Activated CD8-positive, alpha-beta memory T cell treated with anti-CD3 and anti-CD28 coated beads for 36 hours (primary cell): ENCODE data around the gene CD72. TPM values are rescaled to one million over a fixed set of nuclear protein-coding genes. Genes with fewer than 3 reads are reported as not detected.

Source experiments
- CTCF ChIA-PET: fragments of 350-600 bp; sonication (Branson Sonifier 250); formaldehyde crosslinking; loops from one replicate; lab custom pipeline; 2021; ENCODE audit warnings: antibody characterized with exemption; lab: Charles Lee
- POLR2A ChIA-PET: fragments of 350-600 bp; sonication (Branson Sonifier 250); formaldehyde crosslinking; loops from one replicate; lab custom pipeline; 2021; ENCODE audit warnings: antibody characterized with exemption; lab: Charles Lee
- total RNA-seq, 2 experiments: library from RNA; stranded (reverse); gene quantifications; one replicate each; pipeline ENCODE4 v1.2.3, GENCODE V29; 2021

CD72 gene, protein sequence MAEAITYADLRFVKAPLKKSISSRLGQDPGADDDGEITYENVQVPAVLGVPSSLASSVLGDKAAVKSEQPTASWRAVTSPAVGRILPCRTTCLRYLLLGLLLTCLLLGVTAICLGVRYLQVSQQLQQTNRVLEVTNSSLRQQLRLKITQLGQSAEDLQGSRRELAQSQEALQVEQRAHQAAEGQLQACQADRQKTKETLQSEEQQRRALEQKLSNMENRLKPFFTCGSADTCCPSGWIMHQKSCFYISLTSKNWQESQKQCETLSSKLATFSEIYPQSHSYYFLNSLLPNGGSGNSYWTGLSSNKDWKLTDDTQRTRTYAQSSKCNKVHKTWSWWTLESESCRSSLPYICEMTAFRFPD
- total RNA-seq, result 10 to 100 TPM; 13.7 to 15.1 TPM

DNA sequence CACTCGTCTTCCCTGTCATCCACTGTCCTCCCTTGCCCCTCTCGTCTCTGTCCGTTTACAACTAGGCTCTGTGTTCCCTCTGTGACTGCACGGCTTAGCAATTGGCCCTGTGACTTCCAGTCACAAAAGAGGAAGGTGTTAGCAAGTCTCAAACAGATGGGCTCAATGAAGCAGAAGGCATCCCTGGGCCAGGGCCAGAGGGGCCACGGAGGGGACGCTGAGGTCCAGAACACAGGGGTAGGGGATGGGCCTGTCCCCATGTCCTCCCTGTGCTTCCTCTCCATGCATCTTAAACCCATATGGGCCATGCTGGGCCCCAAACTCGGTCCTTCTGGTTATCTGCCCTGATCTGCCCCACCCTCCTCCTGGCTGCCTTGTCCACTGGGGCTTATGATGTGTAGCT lies at the start of gene CD72:
TSS of gene CD72 (minus strand) at position 89 of the 403 bp plus-strand sequence. CDS start 110 bp downstream, outside the sequence.
- POLR2A ChIA-PET, result interaction anchor here (0.7 kb wide), 1 partner anchor 46 kb away, joined by 3 read pairs; no protein-coding TSS in a partner anchor
- CTCF ChIA-PET, result interaction anchor here (1.4 to 3.9 kb wide), 4 partner anchors 8 to 32 kb away, joined by 3 to 25 read pairs (median 13); partner anchors contain the start of genes SIT1 and TESK1

DNA sequence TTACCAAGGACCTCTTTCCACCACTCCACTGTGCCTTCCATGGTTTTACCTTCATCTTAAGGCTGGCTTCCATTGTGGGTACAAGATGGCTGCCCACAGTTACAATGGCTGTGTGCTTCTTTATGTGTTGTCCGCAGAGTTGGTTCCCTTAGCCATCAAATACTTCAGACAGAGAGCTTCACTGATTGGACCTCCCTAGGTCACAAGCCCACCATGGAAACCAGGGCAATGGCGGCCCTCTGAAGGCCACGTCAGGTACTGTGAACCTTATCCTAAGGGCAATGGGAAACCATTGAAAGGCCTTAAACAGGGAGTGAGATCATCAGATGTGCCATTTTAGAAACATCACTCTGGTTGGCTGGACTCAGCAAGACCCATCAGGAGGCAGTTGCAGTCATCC lies 49.7 kb upstream of the CD72 start:
- POLR2A ChIA-PET, result no interaction called here
- CTCF ChIA-PET, result no interaction called here

DNA sequence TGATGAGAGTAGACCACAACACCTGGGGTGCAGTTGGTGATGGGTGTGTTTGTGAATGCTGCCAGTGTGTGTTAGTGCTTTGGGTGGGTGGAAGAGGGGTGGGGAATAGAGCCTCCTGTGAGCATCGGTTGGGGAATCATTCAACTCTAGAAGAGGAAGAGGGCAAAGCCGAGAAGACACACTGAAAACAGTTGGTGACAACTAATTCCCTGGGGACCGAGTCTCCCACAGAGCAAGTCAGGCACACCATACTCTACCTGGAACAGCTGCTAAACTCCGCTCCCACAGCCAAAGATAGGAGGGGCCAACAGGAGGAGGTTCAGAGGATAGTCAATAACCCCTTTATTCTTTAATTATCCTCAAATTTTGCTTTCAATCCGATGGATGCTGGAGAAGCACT lies 48.3 kb upstream of the CD72 start:
- ChIA-PET POLR2A (no interaction called here), CTCF (interaction anchor here (2.0 kb wide), 1 partner anchor 18 kb away, joined by 5 read pairs; no protein-coding TSS in a partner anchor)

DNA sequence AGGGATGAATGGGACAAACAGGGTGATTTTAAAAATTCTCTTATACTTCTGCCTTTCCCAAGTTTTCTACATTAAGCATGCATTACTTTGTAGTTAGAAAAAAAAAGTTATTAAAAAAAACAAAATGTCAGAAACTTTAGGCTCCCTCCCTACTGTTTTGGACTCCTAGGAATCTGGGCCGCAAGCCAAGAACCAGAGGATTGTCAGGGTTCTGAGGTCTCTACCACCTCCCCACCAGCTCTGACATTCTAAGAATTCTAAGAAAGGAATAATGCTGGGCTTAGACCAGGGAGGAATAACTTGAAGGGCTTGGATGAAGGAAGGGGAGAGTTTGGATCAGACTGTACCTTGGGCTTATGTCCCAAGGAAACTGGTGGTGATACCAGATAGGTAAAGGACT lies 47.8 kb upstream of the CD72 start:
- ChIA-PET CTCF (interaction anchor here (2.0 kb wide), 1 partner anchor 18 kb away, joined by 5 read pairs; no protein-coding TSS in a partner anchor), POLR2A (interaction anchor here (1.7 kb wide), 1 partner anchor 66 kb away, joined by 10 read pairs; the partner anchor contains the start of genes CREB3 and TLN1)

DNA sequence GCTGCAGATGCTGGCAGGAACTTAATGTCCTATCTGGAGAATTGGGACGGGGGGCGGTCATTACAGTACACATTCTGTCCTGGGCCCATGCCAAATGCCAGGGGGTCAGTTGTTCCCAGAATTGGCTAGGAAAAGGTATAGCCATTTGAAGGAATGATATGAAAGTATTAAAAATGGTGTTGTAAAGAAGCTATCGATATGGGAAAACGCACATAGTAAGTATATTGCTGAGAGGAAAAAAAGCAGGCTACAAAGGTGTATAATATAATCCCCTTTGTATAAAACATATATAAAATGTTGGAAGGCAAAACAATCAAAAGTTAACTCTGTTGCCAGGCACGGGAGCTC lies 47.2 kb upstream of the CD72 start:
- ChIA-PET CTCF (interaction anchor here (0.5 to 2.0 kb wide), 3 partner anchors 16 to 288 kb away, joined by 3 to 5 read pairs (median 4); no protein-coding TSS in a partner anchor), POLR2A (interaction anchor here (0.6 to 1.7 kb wide), 2 partner anchors 67 to 972 kb away, joined by 5 to 10 read pairs; partner anchors contain the start of genes CREB3 and TLN1)

DNA sequence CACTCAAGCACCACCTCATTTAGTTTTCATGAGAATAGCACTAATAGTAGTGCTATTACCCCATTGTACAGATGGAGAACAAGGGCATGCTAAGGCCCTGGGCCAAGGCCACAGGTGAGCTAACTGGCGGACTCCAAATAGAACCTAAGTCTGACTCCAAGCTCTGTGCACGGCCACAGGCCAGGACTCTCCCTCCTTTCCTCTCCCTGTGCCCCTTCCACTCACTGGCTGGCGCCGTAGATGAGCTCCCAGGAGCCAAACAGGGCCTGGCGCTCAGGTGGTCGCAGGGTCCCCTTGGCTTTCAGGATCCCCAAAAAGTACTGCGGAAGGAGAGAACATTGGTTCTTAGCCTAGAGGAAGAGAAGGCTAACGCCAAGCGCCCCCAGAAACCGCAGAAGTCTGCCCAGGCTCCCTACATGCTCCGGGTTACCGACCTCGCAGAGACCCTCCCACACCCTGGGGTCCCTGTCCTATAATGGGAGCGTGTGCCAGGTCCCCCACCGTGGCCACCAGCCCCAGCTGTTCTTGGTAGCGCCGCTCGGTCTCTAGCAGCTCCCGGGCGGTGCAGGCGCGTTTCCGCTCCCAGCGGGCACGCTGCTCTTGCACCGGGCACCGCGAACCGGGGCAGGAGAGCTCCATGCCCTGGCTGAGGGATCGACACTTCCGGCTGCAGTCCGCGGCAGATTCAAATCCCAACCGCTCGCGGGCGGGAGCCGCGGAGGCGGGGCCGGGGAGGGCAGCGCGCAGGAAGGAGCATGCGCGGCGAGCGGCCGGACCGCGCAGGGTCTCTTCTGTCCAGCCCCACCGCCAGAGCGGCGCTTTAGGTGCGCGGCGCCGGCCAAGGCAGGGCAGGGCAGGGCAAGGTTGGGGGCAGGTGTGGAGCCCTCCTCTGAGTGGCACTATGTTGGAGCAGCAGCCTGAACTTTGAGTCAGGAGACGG lies 46.6 kb upstream of the CD72 start, which contains the start of gene ARHGEF39:
TSS of gene ARHGEF39 (minus strand) at position 665 of the 940 bp plus-strand sequence. CDS start at position 639, 26 bp downstream.
- CTCF ChIA-PET, result interaction anchor here (0.5 to 2.0 kb wide), 10 partner anchors 15 to 288 kb away, joined by 3 to 9 read pairs (median 4); partner anchors contain the start of genes CREB3 and TLN1
- POLR2A ChIA-PET, result interaction anchor here (0.6 to 1.7 kb wide), 4 partner anchors 46 to 971 kb away, joined by 3 to 10 read pairs (median 4); partner anchors contain the start of genes CD72, CREB3, HINT2 and TLN1

DNA sequence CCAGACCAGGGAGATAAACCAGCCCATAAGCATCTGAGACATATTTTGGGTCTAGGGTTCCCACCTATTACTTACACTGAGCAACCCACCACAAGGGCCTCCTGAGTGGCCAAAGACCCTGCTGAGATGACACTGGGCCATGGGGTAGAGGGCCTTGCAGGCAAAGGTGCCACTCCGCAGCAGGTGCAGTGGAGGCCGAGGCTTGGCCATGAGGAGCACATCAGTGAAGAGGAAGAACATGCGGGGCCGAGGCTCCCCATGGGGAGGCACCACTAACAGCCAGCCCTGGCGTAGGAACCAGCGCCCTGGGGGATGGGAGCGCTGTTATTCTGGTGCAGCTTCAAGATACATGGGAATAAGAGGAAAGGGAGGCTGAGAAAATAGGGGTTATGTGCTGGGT lies 44.2 kb upstream of the CD72 start:
- ChIA-PET POLR2A (no interaction called here), CTCF (interaction anchor here (1.1 to 2.8 kb wide), 4 partner anchors 14 to 74 kb away, joined by 4 to 9 read pairs (median 5); no protein-coding TSS in a partner anchor)

DNA sequence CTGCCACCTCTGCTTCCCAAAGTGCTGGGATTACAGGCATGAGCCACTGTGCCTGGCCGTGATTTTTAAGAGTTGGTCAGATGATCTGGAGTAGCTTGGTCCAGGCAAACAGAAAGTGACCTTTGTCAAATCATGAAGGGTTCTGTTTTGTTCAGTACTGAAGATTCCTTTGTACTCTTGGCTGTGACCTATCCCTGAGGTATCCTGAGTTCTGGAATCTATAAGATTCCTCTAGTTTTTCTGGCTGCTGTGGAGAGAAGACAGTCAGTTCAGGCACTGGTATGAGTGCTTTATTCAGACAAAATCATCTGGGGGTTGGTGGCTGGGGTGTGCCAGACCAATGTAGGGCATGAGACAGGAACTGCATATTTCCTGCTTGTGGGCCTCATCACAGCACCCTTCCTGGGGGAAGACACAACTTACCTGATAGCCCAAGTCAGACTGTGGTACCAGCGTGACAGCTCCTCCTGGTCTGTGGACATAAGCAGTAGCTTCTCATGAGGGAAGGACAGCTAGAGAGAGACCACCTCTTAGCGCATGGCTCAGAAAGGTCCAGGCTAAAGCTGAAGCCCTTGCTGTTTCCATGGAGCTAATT lies 43.6 kb upstream of the CD72 start:
- POLR2A ChIA-PET, result no interaction called here

DNA sequence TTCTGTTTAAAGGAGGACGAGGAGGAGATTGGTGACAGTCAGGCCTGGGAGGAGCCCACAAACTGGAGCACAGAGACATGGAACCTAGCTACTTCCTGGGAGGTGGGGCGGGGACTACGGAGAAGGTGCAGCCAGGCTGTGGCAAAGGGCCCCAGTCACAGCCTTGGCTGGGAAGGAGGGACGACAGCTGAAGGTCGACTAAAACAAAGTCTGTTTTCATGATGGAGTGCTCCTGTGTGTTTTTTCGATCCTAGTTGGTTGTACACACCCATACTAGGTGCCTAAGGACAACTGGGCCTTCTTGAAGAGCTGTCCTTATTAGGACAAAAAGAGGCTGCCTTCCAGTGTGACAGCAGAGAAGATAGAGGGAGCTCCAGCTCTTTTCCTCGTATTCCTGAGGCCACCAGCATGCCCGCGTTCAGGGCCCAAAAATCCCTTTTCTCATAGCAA lies 42.8 kb upstream of the CD72 start:
- ChIA-PET CTCF (interaction anchor here (1.1 to 3.8 kb wide), 6 partner anchors 14 to 69 kb away, joined by 3 to 30 read pairs (median 5); partner anchors contain the start of genes CREB3 and TLN1), POLR2A (interaction anchor here (1.1 kb wide), 1 partner anchor 14 kb away, joined by 4 read pairs; no protein-coding TSS in a partner anchor)

More for the DNA sequence above, 43.6 kb upstream of the CD72 start:
- CTCF ChIA-PET, result interaction anchor here (0.6 to 2.8 kb wide), 7 partner anchors 14 to 180 kb away, joined by 3 to 9 read pairs (median 4); no protein-coding TSS in a partner anchor

DNA sequence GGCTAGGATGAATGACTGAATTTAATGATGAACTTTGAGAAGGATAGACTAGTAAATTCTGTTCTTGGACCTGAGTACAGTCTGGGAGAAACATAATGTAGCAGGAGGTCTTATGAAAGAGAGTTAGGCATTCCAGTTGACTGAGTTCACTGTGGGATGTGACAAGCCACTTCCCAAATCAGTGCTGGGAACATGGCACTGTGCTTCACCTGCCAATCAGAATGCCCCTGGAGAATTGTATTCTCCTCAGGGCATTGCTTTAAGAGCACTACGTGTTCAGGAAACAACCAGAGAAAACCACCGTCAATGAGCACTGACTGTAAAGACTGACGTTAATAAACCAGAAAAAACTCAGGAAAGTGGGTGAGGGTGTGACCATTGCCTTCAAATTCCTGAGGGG lies 41.1 kb upstream of the CD72 start:
- CTCF ChIA-PET, result interaction anchor here (0.8 to 5.3 kb wide), 13 partner anchors 10 to 166 kb away, joined by 3 to 49 read pairs (median 8); partner anchors contain the start of genes CREB3 and TLN1
- POLR2A ChIA-PET, result interaction anchor here (1.8 to 3.8 kb wide), 4 partner anchors 10 to 55 kb away, joined by 4 to 30 read pairs (median 12); no protein-coding TSS in a partner anchor

DNA sequence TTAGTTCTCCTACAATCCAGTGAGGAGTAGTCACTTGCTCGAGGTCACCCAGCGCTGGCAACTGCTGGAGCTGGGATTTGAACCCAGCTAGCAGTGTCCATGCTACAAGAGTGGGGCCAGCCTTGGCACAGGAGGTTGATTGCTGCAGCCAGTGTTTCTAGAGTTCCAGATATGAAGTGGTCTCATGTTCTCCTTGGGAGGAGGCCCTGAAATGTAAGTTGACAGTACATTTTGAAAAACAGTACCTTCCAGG lies 40.7 kb upstream of the CD72 start:
- ChIA-PET POLR2A (interaction anchor here (1.6 to 3.8 kb wide), 5 partner anchors 10 to 69 kb away, joined by 4 to 30 read pairs (median 10); no protein-coding TSS in a partner anchor), CTCF (interaction anchor here (0.8 to 5.3 kb wide), 14 partner anchors 9 to 166 kb away, joined by 3 to 49 read pairs (median 6); partner anchors contain the start of genes CREB3 and TLN1)

DNA sequence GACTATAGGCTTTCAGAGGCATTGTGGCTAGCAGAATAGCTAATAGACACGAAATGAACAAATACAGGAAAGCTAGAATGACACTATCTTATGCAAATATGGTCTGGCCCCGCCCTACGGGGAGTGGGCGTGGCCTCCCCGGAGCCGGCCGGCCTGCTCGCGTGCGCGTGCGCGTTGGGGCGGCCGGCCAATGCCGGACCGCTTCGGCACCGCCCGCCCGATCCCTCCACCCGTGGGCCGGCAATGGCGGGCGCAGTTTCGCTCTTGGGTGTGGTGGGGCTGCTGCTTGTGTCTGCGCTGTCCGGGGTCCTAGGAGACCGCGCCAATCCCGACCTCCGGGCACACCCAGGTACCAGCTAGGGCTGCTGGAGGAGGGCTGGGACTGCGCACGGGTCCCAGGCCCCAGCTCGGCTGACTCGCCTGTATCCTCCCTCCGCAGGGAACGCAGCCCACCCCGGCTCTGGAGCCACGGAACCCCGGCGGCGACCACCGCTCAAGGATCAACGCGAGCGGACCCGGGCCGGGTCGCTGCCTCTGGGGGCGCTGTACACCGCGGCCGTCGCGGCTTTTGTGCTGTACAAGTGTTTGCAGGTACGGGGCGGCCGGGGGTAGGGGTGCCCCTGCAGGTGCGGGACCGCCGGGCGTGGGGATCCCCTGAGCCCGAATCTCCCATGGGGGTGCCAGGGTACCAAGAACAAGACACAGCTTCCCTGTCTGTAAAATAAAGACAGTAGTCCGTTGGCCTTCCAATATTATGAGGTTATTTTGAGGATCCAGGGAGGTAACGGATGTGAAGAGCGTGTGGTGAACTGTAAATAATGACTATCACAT lies 40.1 kb upstream of the CD72 start, which contains the start of gene CCDC107:
TSS of gene CCDC107 (plus strand) at position 156 of the 831 bp plus-strand sequence. CDS start at position 244, 88 bp downstream.
- POLR2A ChIA-PET, result interaction anchor here (0.6 to 3.8 kb wide), 10 partner anchors 9 to 156 kb away, joined by 3 to 30 read pairs (median 6); partner anchors contain the start of genes CREB3, GBA2, HINT2 and RGP1
- CTCF ChIA-PET, result interaction anchor here (0.8 to 5.3 kb wide), 16 partner anchors 9 to 167 kb away, joined by 3 to 49 read pairs (median 5); partner anchors contain the start of genes CREB3 and TLN1

DNA sequence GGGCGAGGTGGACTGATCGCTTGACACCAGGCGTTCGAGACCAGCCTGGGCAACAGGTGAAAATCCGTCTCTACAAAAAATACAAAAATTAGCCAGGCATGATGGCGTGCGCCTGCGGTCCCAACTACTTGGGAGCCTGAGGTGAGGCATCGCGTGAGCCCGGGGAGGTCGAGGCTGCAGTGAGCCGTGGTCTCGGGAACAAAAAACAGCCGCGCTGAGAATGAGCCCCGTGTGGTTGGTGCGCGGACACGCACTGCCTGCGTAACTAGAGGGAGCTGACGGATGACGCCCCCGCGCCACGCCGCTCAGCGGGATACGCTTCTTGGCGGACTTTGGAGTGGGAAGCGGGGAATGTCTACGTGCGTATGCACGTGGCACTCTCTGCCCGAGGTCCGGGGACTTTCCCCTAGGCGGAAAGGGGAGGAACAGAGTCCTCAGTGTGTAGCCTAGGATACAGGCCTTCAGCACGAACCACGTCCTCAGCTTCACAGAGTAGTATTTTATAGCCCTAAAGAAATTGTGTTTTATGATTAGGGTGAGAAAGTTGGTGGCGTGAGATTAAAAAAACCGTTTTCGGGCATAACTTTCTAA lies 39.4 kb upstream of the CD72 start, which contains the start of gene RMRP:
TSS of gene RMRP (minus strand) at position 474 of the 591 bp plus-strand sequence.
- ChIA-PET CTCF (interaction anchor here (0.9 to 5.3 kb wide), 14 partner anchors 8 to 142 kb away, joined by 3 to 49 read pairs (median 6); partner anchors contain the start of genes CREB3 and TLN1), POLR2A (interaction anchor here (0.6 to 3.8 kb wide), 10 partner anchors 8 to 157 kb away, joined by 3 to 30 read pairs (median 6); partner anchors contain the start of genes CREB3, GBA2, HINT2 and RGP1)

DNA sequence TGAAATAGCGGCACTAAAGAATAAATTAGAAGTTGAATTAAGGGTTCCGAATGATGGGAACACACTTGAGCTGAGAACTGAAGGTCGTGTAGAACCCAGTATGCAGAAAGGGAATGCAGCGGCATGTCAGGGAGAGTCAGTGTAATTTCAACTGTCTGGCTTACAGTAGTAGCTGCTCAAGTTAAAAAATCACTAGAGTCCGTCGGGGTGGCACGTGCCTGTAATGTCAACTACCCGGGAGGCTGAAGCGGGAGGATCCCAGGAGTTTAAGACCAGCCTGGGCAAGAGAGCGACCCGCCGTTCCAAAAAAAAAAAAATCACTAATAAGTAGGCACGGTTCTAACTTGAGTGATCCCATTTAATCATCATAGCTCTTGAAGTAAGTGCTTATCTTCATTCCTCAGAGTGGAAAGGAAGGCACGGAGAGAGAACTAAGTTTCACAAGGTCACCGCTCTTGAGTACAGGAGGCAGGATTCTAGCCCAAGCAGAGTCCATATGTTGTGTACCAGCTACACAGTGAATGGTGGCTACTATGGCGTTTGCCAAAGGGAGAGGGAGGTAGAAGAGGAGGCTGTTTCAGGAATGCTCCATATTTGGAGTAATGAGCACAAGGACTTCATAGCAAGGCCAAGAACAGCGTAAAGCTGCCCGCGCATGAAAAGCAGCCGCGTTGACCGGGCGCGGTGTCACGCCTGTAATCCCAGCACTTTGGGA lies 38.8 kb upstream of the CD72 start:
- POLR2A ChIA-PET, result interaction anchor here (0.5 to 3.8 kb wide), 7 partner anchors 8 to 92 kb away, joined by 3 to 30 read pairs (median 10); partner anchors contain the start of genes GBA2 and RGP1
- CTCF ChIA-PET, result interaction anchor here (0.9 to 5.3 kb wide), 8 partner anchors 8 to 73 kb away, joined by 3 to 49 read pairs (median 9); partner anchors contain the start of genes CREB3 and TLN1

DNA sequence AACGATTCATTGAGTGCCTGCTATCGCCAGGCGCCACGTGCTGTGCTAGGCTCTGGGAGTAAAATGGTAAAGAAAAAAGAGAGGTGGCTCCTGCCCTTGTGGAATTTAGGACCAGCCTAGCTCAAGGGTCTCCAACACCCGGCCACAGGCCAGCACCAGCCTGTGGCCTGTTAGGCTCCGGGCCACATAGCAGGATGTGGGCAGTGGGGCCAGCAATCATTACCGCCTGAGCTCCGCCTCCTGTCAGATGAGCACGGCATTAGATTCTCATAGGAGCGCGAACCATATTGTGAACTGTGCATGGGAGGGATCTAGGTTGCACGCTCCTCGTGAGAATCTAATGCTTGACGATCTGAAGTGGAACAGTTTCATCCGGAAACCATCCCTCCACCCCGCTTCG lies 38.1 kb upstream of the CD72 start:
- POLR2A ChIA-PET, result interaction anchor here (0.5 to 3.8 kb wide), 3 partner anchors 10 to 51 kb away, joined by 3 to 30 read pairs (median 3); no protein-coding TSS in a partner anchor
- CTCF ChIA-PET, result interaction anchor here (1.0 to 5.3 kb wide), 6 partner anchors 10 to 80 kb away, joined by 3 to 49 read pairs (median 4); partner anchors contain the start of genes CREB3 and TLN1
